Measurements from ENCODE around the gene KRTAP5-3. TPM values are rescaled to one million over a fixed set of nuclear protein-coding genes. Genes with fewer than 3 reads are reported as not detected.

Gene KRTAP5-3
- total and polyA plus RNA-seq, 12 donors, result not detected

GRCh38 chr11:1561955-1562354, 46.3 kb downstream of the KRTAP5-3 start:
- Histone ChIP-seq H3K4me1 (peaks cover 22 to 71% (median 45%) of the 10 kb centered on the region in 9 donors), H3K9me3 (no peaks in the 10 kb centered on the region), H3K27me3 (peaks cover 0 to 4% (median 0%) of the 10 kb centered on the region in 7 donors), H3K4me3 (no peak overlapping the region), H3K36me3 (peaks cover 0 to 76% (median 19%) of the 10 kb centered on the region in 9 donors), H3K27ac (peak overlapping the region in 1 of 10 donors; percentile 25)
- WGBS, 2 donors, result 89 to 94% methylated on average over 5 of the region's 5 CpGs
- TF ChIP-seq CTCF (IDR thresholded peaks at IDR 0.05), result no peak
- intact Hi-C loops (cut with DNase I), result no loop called here
- no peak for DNase-seq
- no peak for ATAC-seq

- ATAC-seq (no peak), DNase-seq (no peak)
- peaks cover 0 to 78% (median 19%) of the 10 kb centered on the region in 9 donors for H3K36me3 ChIP-seq
- peak overlapping the region in 2 of 10 donors; percentile 5 to 99 for H3K27ac ChIP-seq
- no peak overlapping the region for H3K4me3 ChIP-seq
- H3K9me3 ChIP-seq, result no peaks in the 10 kb centered on the region
- no peak for TF ChIP-seq CTCF (IDR thresholded peaks at IDR 0.05)
- H3K27me3 ChIP-seq, result peaks cover 0 to 6% (median 0%) of the 10 kb centered on the region in 7 donors
- intact Hi-C loops (cut with DNase I), result no loop called here
- H3K4me1 ChIP-seq, result peaks cover 22 to 66% (median 45%) of the 10 kb centered on the region in 9 donors
- WGBS, 2 donors, result 93 to 94% methylated on average over 17 of the region's 17 CpGs
Measured at GRCh38 chr11:1561266-1561665, 47.0 kb downstream of the KRTAP5-3 start.

GRCh38 chr11:1560649-1561251, 47.5 kb downstream of the KRTAP5-3 start:
- 79 to 84% methylated on average over 8 of the region's 8 CpGs for WGBS, 2 donors
- peak in 1 of 9 donors; percentile 11 for TF ChIP-seq CTCF (IDR thresholded peaks at IDR 0.05)
- DNase-seq (no peak), ATAC-seq (no peak)
- H3K36me3 ChIP-seq, result peaks cover 0 to 78% (median 19%) of the 10 kb centered on the region in 9 donors
- intact Hi-C loops (cut with DNase I), result no loop called here
- H3K9me3 ChIP-seq, result no peaks in the 10 kb centered on the region
- peaks cover 0 to 11% (median 0%) of the 10 kb centered on the region in 7 donors for H3K27me3 ChIP-seq
- no peak overlapping the region for H3K4me3 ChIP-seq
- peak overlapping the region in 4 of 10 donors; percentile 92 to 99 (median 94) for H3K27ac ChIP-seq
- peaks cover 22 to 65% (median 45%) of the 10 kb centered on the region in 9 donors for H3K4me1 ChIP-seq

- intact Hi-C loops (cut with DNase I), result no loop called here
- peaks cover 22 to 59% (median 44%) of the 10 kb centered on the region in 9 donors for H3K4me1 ChIP-seq
- peaks cover 0 to 18% (median 0%) of the 10 kb centered on the region in 7 donors for H3K27me3 ChIP-seq
- no peaks in the 10 kb centered on the region for H3K9me3 ChIP-seq
- H3K36me3 ChIP-seq, result peaks cover 0 to 78% (median 19%) of the 10 kb centered on the region in 9 donors
- no peak overlapping the region for H3K4me3 ChIP-seq
- WGBS, 2 donors, result 77 to 80% methylated on average over 15 of the region's 15 CpGs
- no peak for ATAC-seq
- H3K27ac ChIP-seq, result peak overlapping the region in 9 of 10 donors; percentile 72 to 99 (median 90)
- no peak for TF ChIP-seq CTCF (IDR thresholded peaks at IDR 0.05)
- DNase-seq, result no peak
Measured at GRCh38 chr11:1560002-1560648, 48.1 kb downstream of the KRTAP5-3 start.
